GM13976 (cell line): ENCODE measurements around the gene TERF2IP.

Experiments
- DNase-seq: peaks from one replicate; pipeline ENCODE4 v3.0.0; 2012; ENCODE audit warnings: low spot score
- CTCF ChIP-seq: IDR thresholded peaks from 2 replicates; pipeline ENCODE4 v1.5.1; 2012; ENCODE audit warnings: borderline replicate concordance, mild to moderate bottlenecking; ENCODE audit not compliant: insufficient read depth; ENCODE audit errors: extremely low read depth, missing control alignments, control extremely low read depth
- in situ Hi-C: fragments of 300-500 bp; cut with MboI; formaldehyde crosslinking; loops from one replicate; pipeline ENCODE4 v1.12.0; 2022; ENCODE audit warnings: low sequenced_read_pairs, mixed read lengths, inconsistent platforms; ENCODE audit not compliant: unreplicated experiment

The TERF2IP gene

GRCh38 chr16:75616521-75617010 lies 31.0 kb upstream of the TERF2IP start:
- in situ Hi-C loops: no loop called here
- TF ChIP-seq CTCF: no peak
- DNase-seq: no peak

- in situ Hi-C loops: no loop called here
- no peak for TF ChIP-seq CTCF
- DNase-seq: no peak
These were observed 30.5 kb upstream of the TERF2IP start for GRCh38 chr16:75617121-75617520.

GRCh38 chr16:75618780-75619179 lies 28.8 kb upstream of the TERF2IP start:
- no peak for DNase-seq
- in situ Hi-C loops: no loop called here
- TF ChIP-seq CTCF: no peak

GRCh38 chr16:75620326-75621169 lies 27.0 kb upstream of the TERF2IP start:
- no peak for DNase-seq
- in situ Hi-C loops: no loop called here
- no peak for TF ChIP-seq CTCF

- no peak for TF ChIP-seq CTCF
- in situ Hi-C loops: no loop called here
- DNase-seq: peak; percentile 47
These were observed 26.4 kb upstream of the TERF2IP start for GRCh38 chr16:75621170-75621477.

- in situ Hi-C loops: no loop called here
- peak; percentile 95 for DNase-seq
- TF ChIP-seq CTCF: no peak
These were observed 24.6 kb upstream of the TERF2IP start, which contains the start of gene ADAT1 for GRCh38 chr16:75622761-75623605. Gene ADAT1 (minus strand): TSS chr16:75623281. CDS start chr16:75620799, 2,482 bp downstream.
